Ovary (tissue), 3 donors: Measurements from ENCODE around the gene EPHA7.

ENCODE experiments used
- EP300 ChIP-seq: sonication (generic); formaldehyde crosslinking; IDR thresholded peaks from one replicate; pipeline ENCODE4 v1.6.1; 2017; ENCODE audit warnings: antibody characterized with exemption
- POLR2A ChIP-seq: fragments of 450-650 bp; IDR thresholded peaks from one replicate; pipeline ENCODE4 v1.6.1; 2017; ENCODE audit warnings: antibody characterized with exemption, mild to moderate bottlenecking, moderate library complexity
- TF ChIP-seq, protein P1 (sequence below), 3 donors: fragments of 450-650 bp in 2 of 3; fragments of 200-600 bp in 1 of 3; IDR thresholded peaks; one replicate each; pipeline versions ENCODE4 v1.5.1 to v1.8.0; 2016 to 2022; ENCODE audit warnings: antibody characterized with exemption in 3 of 3, mild to moderate bottlenecking in 1 of 3
- donor health status: DM: no; HTN: no; CAD: no.

DNA sequence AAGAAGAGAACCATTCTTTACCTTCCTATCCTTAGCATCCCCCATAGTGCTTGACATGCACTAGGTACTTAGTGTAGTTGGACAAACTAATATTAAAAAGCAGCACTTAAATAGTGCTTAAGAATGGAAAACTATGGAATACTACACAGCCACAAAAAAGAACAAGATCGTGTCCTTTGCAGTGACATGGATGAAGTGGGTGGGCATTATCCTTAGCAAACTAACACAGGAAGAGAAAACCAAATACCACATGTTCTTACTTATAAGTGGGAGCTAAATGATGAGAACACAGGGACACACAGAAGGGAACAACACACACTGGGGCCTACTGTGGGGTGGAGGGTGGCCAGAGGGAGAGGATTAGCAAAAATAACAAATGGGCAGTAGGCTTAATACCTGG, 66.8 kb downstream of the EPHA7 start:
- no peak for TF ChIP-seq POLR2A
- TF ChIP-seq, protein P1, sequence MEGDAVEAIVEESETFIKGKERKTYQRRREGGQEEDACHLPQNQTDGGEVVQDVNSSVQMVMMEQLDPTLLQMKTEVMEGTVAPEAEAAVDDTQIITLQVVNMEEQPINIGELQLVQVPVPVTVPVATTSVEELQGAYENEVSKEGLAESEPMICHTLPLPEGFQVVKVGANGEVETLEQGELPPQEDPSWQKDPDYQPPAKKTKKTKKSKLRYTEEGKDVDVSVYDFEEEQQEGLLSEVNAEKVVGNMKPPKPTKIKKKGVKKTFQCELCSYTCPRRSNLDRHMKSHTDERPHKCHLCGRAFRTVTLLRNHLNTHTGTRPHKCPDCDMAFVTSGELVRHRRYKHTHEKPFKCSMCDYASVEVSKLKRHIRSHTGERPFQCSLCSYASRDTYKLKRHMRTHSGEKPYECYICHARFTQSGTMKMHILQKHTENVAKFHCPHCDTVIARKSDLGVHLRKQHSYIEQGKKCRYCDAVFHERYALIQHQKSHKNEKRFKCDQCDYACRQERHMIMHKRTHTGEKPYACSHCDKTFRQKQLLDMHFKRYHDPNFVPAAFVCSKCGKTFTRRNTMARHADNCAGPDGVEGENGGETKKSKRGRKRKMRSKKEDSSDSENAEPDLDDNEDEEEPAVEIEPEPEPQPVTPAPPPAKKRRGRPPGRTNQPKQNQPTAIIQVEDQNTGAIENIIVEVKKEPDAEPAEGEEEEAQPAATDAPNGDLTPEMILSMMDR (IDR thresholded peaks at IDR 0.05): no peak
- TF ChIP-seq EP300: no peak
